GM21447 (cell line): Measurements from ENCODE around the gene ASAP3.

Experiments
- ATAC-seq: cut with Tn5 transposase; IDR thresholded peaks from one replicate; pipeline ENCODE4 v1.9.1; 2021; ENCODE audit not compliant: unreplicated experiment

Gene ASAP3

GRCh38 chr1:23450894-23451293, 33.1 kb downstream of the ASAP3 start:
- ATAC-seq, result no peak

DNA sequence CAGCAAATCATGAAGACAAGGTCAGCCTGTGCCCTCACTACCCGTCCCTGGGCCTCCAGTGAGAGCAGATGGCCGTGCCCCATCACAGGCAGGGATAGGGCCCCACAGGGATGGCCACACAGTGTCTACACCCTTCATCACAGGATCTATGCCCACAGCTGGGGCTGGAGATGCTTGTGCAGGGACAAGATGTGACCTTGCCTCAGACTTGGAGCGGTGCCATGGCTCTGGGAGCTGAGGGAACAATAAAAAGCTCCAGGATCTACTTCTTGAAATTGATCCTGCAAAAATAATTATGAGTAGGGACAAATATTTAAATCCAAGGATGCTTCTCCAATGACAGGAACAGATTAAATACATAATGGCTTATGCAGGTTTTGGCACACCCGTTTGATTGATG, 34.0 kb downstream of the ASAP3 start:
- ATAC-seq, result no peak

GRCh38 chr1:23449306-23449705, 34.7 kb downstream of the ASAP3 start:
- no peak for ATAC-seq

DNA sequence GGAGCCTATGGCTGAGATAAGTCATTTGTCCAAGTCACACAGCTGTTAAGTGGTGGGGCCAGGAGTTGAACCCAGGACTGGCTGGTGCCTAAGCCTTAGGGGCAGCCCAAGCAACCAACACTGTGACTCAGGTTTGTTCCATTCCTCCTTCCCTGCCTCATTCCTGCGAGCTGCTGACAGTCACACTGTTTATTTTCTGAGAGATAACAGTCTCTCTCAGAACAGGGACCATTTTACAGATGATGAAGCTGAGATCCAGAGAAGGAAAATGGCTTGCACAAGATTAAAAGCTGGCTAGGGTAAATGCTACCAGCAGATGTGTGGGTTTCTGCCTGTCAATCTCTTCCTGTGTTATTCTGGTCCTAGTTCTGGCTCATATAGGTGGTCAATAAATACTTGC, 35.1 kb downstream of the ASAP3 start:
- no peak for ATAC-seq

DNA sequence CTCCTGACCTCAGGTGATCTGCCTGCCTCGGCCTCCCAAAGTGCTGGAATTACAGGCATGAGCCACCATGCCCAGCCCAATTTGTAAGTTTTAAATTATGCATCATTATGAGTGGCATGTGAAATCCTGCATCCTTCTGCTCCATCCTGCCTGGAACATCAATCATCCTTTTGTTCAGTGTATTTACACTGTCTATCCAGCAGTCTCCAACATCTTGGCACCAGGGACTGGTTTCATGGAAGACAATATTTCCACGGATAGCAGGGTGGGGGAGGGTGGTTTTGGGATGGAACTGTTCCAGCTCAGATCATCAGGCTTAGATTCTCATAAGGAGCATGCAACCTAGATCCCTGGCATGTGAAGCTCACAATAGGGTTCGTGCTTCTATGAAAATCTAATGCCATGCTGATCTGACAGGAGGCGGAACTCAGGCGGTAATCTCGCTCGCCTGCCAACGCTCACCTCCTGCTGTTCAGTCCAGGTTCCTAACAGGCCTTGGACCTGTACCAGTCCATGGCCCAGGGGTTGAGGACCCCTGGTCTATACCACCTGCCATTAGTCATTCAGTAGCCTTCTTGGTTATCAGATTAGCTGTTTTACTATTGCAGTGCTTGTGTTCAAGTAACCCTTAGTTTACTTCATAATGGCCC, 37.2 kb downstream of the ASAP3 start:
- no peak for ATAC-seq

DNA sequence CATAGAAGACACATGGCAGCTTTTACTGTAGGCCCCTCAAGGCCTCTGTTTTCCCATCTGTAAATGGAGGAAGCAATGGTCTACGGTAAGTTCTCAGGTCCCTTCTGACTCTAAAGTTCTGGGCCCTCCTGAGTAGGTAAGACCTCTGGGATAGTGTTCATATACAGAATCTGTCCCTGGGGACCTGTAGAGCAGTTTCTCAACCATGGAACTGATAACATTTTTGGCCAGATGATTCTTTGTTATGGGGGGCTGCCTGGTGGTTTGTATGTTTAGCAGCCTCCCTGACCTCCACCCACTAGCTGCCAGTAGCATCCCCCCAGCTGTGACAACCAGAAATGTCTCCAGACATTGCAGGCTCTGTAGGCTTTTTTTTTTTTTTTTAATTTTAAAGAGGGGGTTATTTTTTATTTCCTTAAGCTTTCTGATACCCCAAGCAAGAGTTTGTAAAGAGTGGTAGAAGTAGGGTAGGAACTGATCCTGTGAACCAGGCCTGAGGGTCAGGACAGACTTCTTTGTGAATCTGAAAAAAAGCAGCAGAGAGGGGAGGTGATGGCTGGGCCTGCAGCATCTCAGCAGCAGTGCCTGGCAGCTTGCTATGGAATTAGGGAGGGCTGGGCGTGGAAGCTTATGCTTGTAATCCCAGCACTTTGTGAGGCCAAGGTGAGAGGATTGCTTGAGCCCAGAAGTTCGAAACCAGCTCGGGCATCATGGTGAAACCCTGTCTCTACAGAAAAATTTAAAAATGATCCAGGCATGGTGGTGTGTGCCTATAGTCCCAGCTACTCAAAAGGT, 39.2 kb downstream of the ASAP3 start:
- ATAC-seq, result no peak

- ATAC-seq, result no peak
Observed at GRCh38 chr1:23444104-23444533, 39.9 kb downstream of the ASAP3 start.

GRCh38 chr1:23442751-23443150, 41.2 kb downstream of the ASAP3 start:
- ATAC-seq, result no peak

GRCh38 chr1:23441446-23442148, 42.4 kb downstream of the ASAP3 start:
- ATAC-seq, result no peak

GRCh38 chr1:23438545-23438944, 45.4 kb downstream of the ASAP3 start:
- no peak for ATAC-seq

- ATAC-seq, result no peak
Observed at GRCh38 chr1:23437355-23437664, 46.7 kb downstream of the ASAP3 start.

DNA sequence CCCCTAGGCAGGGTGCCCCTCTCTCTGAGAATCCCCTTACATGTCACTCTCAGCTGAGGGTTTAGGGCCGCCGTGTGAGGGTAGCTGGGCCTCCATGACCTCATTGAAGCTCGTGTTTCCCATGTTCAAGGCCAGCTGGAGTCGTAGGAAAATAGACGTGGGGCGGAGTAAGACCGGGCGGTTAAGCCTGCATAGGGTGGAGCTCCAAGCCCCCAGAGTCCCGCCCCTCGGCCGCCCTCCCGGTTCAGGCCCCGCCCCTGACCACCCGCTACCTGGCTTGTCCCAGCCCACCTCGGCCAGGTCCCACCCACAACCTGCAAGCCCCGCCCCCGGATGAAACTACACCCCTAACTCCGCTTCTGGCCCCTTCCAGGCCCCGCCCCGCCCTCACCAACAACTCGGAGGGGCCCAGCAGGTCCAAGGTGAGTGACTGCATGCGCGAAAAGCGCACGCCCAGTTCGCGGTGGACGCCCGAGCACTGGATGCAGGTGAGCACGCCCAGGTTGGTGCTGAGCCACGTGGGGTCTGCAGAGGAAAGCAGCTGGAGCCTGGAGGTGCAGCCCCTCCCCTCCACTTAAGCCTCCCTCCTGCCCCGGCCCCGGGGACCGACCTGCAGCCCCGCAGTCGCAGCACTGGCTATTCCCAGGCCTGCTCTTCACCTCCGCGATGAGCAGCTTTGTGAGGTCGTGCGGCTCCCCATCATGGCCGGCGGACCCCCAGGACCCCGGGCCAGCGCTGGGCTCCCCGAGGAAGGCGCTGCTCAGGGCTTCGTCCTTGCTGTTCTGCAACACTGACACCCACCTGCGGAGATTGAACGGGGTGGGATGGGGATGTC, 47.2 kb downstream of the ASAP3 start:
- ATAC-seq, result no peak

DNA sequence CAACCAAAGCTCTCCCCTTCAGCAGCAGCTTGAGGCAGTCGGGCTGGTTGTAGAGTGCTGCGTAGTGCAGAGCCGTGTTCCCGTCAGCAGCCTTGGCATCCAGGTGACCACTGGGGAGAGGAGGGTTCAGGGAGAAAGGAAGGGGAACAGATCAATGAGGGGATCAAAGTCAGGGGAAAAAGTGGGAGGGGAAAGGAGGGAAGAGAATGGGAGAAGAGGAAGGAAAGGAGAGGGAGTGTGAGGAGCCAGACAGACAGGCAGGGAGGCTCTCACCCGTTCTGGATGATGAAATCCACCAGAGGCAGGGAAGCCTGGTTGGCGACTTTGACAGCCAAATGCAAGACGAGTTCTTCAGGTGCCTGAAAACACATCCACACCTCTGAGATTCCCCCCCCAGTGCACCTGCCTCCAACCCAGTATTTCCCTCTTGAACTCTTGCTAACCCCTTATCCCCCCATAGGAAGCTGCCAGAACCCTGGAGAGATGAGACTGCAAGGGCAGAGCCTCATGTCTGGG, 49.7 kb downstream of the ASAP3 start:
- no peak for ATAC-seq

DNA sequence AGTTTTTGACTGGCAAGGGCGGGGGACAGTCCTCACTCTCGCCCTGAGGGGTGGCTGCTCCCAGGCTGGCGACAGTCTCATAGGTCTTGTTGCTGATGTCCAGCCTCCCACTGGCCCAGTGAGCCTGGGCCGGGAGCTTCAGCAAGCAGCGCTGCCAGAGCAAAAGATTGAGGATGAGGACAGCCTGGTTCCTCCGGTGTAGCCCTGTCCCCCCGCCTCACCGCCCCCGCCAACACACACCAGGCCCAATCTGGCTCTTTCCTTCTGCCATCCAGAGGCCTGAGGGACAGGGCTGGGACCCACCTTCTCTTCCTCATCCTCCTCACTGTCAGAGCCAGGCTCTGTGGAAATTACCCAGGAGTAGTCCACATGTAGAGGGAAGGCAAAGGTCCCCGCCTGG, 50.9 kb downstream of the ASAP3 start:
- no peak for ATAC-seq

GRCh38 chr1:23431431-23431830, 52.5 kb downstream of the ASAP3 start:
- ATAC-seq, result no peak

DNA sequence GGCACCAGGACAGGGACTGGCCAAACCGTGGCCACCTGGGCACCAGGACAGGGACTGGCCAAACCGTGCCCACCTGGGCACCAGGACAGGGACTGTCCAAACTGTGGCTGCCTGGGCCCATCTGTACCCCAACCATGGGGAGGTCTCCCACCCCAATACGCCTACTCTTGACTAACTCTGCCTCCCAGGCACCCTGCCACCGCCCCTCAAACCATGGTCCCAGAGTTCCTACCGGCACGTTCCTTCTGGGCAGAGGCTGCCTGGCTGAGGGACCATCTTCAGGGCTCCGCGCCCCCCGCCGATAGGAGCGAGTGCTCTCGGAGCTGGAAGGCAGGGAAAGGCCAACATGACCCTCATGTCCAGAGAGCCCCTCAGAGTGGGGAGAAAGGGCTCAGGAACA, 53.2 kb downstream of the ASAP3 start:
- ATAC-seq, result no peak

DNA sequence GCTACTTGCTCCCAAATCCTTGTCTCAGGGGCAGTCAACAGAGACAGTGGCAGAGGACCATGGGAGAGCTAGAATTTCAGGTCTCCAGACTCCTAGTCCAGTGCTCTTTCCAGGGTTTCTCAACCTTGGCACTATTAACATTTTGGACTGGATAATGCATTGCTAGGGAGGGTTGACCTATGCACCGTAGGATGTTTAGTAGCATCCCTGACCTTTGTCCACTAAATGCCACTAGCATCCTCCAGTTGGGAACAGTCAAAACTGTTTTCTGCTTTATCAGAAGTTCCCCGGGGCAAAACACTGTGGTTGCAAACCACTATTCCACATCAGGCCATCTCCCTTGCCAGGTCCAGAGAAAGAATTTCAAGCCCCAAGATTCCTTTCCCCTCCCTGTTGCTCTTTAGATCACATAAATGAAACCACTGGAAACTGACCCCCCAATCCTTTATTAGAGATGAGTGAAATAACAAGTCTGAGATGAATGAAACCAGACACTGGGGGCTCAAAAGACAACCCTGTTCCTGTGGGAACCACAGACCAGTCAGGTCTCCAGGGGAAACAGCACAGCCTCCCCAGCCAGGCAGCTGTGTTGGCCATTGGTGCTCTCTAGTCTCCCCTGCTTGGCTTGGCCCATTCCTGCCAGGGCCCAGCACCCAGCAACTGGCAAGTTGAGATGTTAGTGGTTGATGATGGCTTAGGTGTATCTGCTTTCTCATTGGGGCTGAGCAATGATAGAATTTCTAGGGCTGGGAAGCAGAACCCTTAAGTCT, 55.7 kb downstream of the ASAP3 start:
- ATAC-seq, result no peak

GRCh38 chr1:23427550-23427949, 56.4 kb downstream of the ASAP3 start:
- no peak for ATAC-seq

DNA sequence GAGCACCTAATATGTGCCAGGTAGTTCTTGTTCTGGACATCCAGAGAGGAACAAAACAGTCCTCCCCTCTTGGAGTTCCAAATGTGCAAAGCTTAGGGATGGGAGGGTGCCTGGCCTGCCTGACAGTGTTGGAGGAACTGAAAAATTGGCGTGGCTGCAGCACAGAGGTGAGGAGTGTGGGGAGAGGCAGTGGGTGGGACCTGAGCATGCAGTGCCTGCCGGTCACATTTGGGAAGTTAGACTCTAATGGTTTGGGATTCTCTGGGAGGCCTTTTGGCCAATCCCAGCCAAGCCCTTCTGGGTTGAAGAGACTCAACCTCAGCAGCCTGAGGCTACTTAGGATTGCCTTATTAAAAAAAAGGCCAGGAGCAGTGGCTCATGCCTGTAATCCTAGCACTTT, 57.2 kb downstream of the ASAP3 start:
- no peak for ATAC-seq

DNA sequence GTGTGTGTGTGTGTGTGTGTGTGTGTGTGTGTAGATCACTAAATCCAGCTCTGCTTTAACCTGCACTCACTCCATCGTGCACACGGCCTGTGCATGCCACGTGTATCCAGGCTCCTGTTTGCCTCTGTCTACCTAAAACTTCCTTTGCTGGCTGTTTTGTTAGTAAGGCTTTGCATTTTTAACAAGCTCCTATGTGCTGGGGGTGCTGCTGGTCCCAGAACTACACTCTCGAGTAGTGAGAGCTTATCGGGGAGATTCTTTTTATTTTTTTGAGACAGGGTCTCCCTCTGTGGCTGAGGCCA, 58.8 kb downstream of the ASAP3 start:
- no peak for ATAC-seq
